ENCODE measurements around the gene NCOA3.

Gene NCOA3

GRCh38 chr20:47670913-47671312 is 169.2 kb downstream of the NCOA3 start:
- H3F3A ChIP-seq (ENCODE audit: control insufficient read depth, insufficient read depth) = peaks cover 4% of the 10 kb centered on the region; the same call in 1 of the 2 replicates
- no peak overlapping the region for H3K27ac ChIP-seq (ENCODE audit: low read depth, low read length)
- no peak overlapping the region for H3K4me3 ChIP-seq (ENCODE audit: low read length)
- no peaks in the 10 kb centered on the region; the same call in 1 of the 2 replicates for H4K20me1 ChIP-seq (ENCODE audit: control insufficient read depth, insufficient read depth, low read depth, low read length)
- H3K36me3 ChIP-seq (ENCODE audit: control insufficient read depth, low read length) = no peaks in the 10 kb centered on the region
- H3K4me2 ChIP-seq (ENCODE audit: low read length) = no peak overlapping the region
- no peaks in the 10 kb centered on the region for H3K79me2 ChIP-seq (ENCODE audit: control insufficient read depth, low read length)
- no peaks in the 10 kb centered on the region for H3K27me3 ChIP-seq (ENCODE audit: control insufficient read depth, low read length)
- TF ChIP-seq EZH2phosphoT487 (IDR thresholded peaks at IDR 0.05; ENCODE audit: borderline replicate concordance, low read length) (no peak), CTCF (IDR thresholded peaks at IDR 0.05; ENCODE audit: low read depth, low read length, poor library complexity, severe bottlenecking) (no peak)
- H3K4me1 ChIP-seq (ENCODE audit: control insufficient read depth, low read length) = peaks cover 3% of the 10 kb centered on the region; the same call in 1 of the 2 replicates
- H3K9me3 ChIP-seq (ENCODE audit: control insufficient read depth, insufficient read depth, low read length) = no peaks in the 10 kb centered on the region
- no peaks in the 10 kb centered on the region for H3K9me2 ChIP-seq (replicated peaks; ENCODE audit: control insufficient read depth, low read length)

GRCh38 chr20:47672166-47672565 is 170.5 kb downstream of the NCOA3 start:
- no peaks in the 10 kb centered on the region for H3K36me3 ChIP-seq (ENCODE audit: control insufficient read depth, low read length)

GRCh38 chr20:47672886-47673670 is 171.4 kb downstream of the NCOA3 start:
- Histone ChIP-seq H3K4me1 (ENCODE audit: control insufficient read depth, low read length) (peaks cover 8% of the 10 kb centered on the region; the same call in 1 of the 2 replicates), H3K4me2 (ENCODE audit: low read length) (no peak overlapping the region), H3K79me2 (ENCODE audit: control insufficient read depth, low read length) (no peaks in the 10 kb centered on the region), H3K9me2 (replicated peaks; ENCODE audit: control insufficient read depth, low read length) (no peaks in the 10 kb centered on the region), H3K27me3 (ENCODE audit: control insufficient read depth, low read length) (no peaks in the 10 kb centered on the region), H3F3A (ENCODE audit: control insufficient read depth, insufficient read depth) (no peaks in the 10 kb centered on the region), H3K27ac (ENCODE audit: low read depth, low read length) (no peak overlapping the region), H3K9me3 (ENCODE audit: control insufficient read depth, insufficient read depth, low read length) (no peaks in the 10 kb centered on the region), H3K4me3 (ENCODE audit: low read length) (no peak overlapping the region), H3K36me3 (ENCODE audit: control insufficient read depth, low read length) (no peaks in the 10 kb centered on the region), H4K20me1 (ENCODE audit: control insufficient read depth, insufficient read depth, low read depth, low read length) (no peaks in the 10 kb centered on the region)
- no peak for TF ChIP-seq CTCF (IDR thresholded peaks at IDR 0.05; ENCODE audit: low read depth, low read length, poor library complexity, severe bottlenecking)
- no peak for TF ChIP-seq EZH2phosphoT487 (IDR thresholded peaks at IDR 0.05; ENCODE audit: borderline replicate concordance, low read length)

More at GRCh38 chr20:47672166-47672565, 170.5 kb downstream of the NCOA3 start:
- H3K4me2 ChIP-seq (ENCODE audit: low read length) = no peak overlapping the region
- H3K4me3 ChIP-seq (ENCODE audit: low read length) = no peak overlapping the region
- no peaks in the 10 kb centered on the region for H3K9me2 ChIP-seq (replicated peaks; ENCODE audit: control insufficient read depth, low read length)
- peaks cover 3% of the 10 kb centered on the region; the same call in 1 of the 2 replicates for H3K4me1 ChIP-seq (ENCODE audit: control insufficient read depth, low read length)
- no peaks in the 10 kb centered on the region; the same call in 1 of the 2 replicates for H4K20me1 ChIP-seq (ENCODE audit: control insufficient read depth, insufficient read depth, low read depth, low read length)
- H3K79me2 ChIP-seq (ENCODE audit: control insufficient read depth, low read length) = no peaks in the 10 kb centered on the region
- TF ChIP-seq CTCF (IDR thresholded peaks at IDR 0.05; ENCODE audit: low read depth, low read length, poor library complexity, severe bottlenecking) = no peak
- TF ChIP-seq EZH2phosphoT487 (IDR thresholded peaks at IDR 0.05; ENCODE audit: borderline replicate concordance, low read length) = no peak
- H3K27me3 ChIP-seq (ENCODE audit: control insufficient read depth, low read length) = no peaks in the 10 kb centered on the region
- no peaks in the 10 kb centered on the region; the same call in 1 of the 2 replicates for H3F3A ChIP-seq (ENCODE audit: control insufficient read depth, insufficient read depth)
- H3K9me3 ChIP-seq (ENCODE audit: control insufficient read depth, insufficient read depth, low read length) = no peaks in the 10 kb centered on the region
- no peak overlapping the region for H3K27ac ChIP-seq (ENCODE audit: low read depth, low read length)
